Cardiac muscle cell (in vitro differentiated cells and primary cell): ENCODE data around the gene CACNB4. TPM values are rescaled to one million over a fixed set of nuclear protein-coding genes. Genes with fewer than 3 reads are reported as not detected.
"Not testable (repeated sequence)": the region's sequence is repeated elsewhere in the genome, so short reads cannot be mapped to it uniquely, and the experiment has no call there.

Experiments used
- DNase-seq, 2 donors: peaks; one replicate each; pipeline versions ENCODE4 v3.0.0 to v3.0.0-alpha.2; 2010 to 2017; ENCODE audit warnings: low read depth in 1 of 2, low spot score in 1 of 2
- H3K27ac ChIP-seq: fragments of 200-600 bp; sonication (generic); 2 replicates; pipeline ENCODE4 v1.5.1; 2016
- H3K27me3 ChIP-seq: fragments of 200-600 bp; sonication (generic); 2 replicates; pipeline ENCODE4 v1.6.0; 2016; ENCODE audit warnings: control low read depth
- H3K36me3 ChIP-seq: fragments of 200-600 bp; sonication (generic); 2 replicates; pipeline ENCODE4 v1.5.1; 2016; ENCODE audit warnings: control low read depth
- H3K4me1 ChIP-seq: fragments of 200-600 bp; sonication (generic); 2 replicates; pipeline ENCODE4 v1.8.1; 2017; ENCODE audit warnings: low read depth, mild to moderate bottlenecking, mixed run types
- H3K4me3 ChIP-seq: fragments of 200-600 bp; sonication (generic); 2 replicates; pipeline ENCODE4 v1.5.1; 2016; ENCODE audit warnings: mild to moderate bottlenecking
- H3K9me3 ChIP-seq: fragments of 200-600 bp; sonication (generic); 2 replicates; pipeline ENCODE4 v1.5.1; 2017; ENCODE audit warnings: low read depth, mild to moderate bottlenecking, control low read depth
- CTCF ChIP-seq: IDR thresholded peaks from 2 replicates; pipeline ENCODE4 v1.5.1; 2012; ENCODE audit warnings: low read depth, mild to moderate bottlenecking, low read length
- polyA plus RNA-seq: library from polyadenylated mRNA; unstranded; fragments of >200 nt; fragmentation: Nextera tagmentation; extraction: Ambion mirVana; gene quantifications from 2 replicates; pipeline ENCODE4 v1.2.1, GENCODE V29; 2016
- total RNA-seq: library from RNA; depleted of rRNA; stranded (reverse); fragments of >200 nt; gene quantifications from 2 replicates; pipeline ENCODE4 v1.2.3, GENCODE V29; 2016

CACNB4 gene
- total and polyA plus RNA-seq, 2 experiments from 2014 or later = 0.09 to 0.18 TPM

DNA sequence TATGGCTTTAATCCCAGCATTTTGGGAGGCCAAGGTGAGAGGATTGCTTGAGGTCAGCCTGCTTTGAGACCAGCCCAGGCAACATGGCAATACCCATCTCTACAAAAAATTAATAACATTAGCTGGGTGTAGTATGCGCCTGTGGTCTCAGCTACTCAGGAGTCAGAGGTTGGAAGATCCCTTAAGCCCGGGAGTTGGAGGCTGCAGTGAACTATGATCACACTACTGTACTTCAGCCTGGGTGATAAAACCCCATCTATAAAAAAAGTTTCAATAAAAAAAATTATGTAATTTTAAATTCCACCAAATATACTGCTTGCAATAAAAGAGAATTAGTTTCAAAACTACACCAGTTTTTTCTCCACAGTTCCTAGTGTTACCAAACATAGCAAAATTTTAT, 23.3 kb upstream of the CACNB4 start:
- DNase-seq = no peak
- no peak for TF ChIP-seq CTCF
- H3K36me3 ChIP-seq = no peaks in the 10 kb centered on the region
- H3K4me3 ChIP-seq = no peak overlapping the region
- H3K9me3 ChIP-seq = no peaks in the 10 kb centered on the region
- no peaks in the 10 kb centered on the region for H3K4me1 ChIP-seq
- no peaks in the 10 kb centered on the region for H3K27me3 ChIP-seq
- no peak overlapping the region for H3K27ac ChIP-seq

DNA sequence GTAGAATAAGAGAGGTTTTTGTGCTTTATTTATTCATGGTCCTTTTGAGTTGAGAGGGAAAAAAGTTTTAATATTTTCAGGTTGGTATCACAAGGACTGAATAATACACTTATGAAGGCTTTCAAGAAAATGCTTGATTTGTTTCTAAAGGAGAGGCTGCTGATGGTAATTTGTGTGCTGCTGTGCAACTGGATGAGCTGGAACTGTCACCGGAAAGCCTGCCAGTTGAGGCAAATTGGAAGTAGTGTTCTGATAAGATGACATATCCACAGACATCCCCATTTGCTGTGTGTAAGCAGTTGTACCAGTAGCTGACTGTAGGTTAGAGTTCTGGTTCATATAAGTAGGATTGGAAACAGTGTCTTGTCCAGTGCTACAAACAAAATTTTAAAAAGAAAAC, 21.6 kb upstream of the CACNB4 start:
- Histone ChIP-seq H3K27ac (no peak overlapping the region), H3K4me1 (peaks cover 5% of the 10 kb centered on the region), H3K27me3 (no peaks in the 10 kb centered on the region), H3K36me3 (no peaks in the 10 kb centered on the region), H3K9me3 (no peaks in the 10 kb centered on the region), H3K4me3 (no peak overlapping the region)
- TF ChIP-seq CTCF = no peak
- DNase-seq = no peak

GRCh38 chr2:152115952-152116351, 17.1 kb upstream of the CACNB4 start:
- DNase-seq = peak in 1 of 2 donors; percentile 38
- TF ChIP-seq CTCF = peak; percentile 7
- Histone ChIP-seq H3K27ac (no peak overlapping the region), H3K36me3 (no peaks in the 10 kb centered on the region), H3K4me3 (no peak overlapping the region), H3K9me3 (no peaks in the 10 kb centered on the region), H3K27me3 (no peaks in the 10 kb centered on the region), H3K4me1 (peaks cover 5% of the 10 kb centered on the region)

DNA sequence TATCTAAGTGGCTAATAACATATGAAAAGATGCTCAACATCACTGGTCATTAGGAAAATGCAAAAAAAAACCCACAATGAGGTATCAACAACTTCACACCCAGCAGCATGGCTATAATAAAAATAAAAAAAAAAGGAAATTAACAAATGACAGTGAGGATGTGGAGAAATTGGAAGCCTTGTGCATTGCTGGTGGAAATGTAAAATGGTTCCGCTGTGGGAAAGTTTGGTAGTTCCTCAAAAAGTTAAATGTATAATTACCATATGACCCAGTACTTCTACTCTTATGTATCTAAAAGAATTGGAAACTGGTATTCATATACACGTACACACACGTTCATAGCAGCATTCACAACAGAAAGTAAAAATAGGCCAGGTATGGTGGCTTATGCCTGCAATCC, 15.5 kb upstream of the CACNB4 start:
- Histone ChIP-seq H3K4me1 (peaks cover 5% of the 10 kb centered on the region), H3K27ac (no peak overlapping the region)
- TF ChIP-seq CTCF = no peak

DNA sequence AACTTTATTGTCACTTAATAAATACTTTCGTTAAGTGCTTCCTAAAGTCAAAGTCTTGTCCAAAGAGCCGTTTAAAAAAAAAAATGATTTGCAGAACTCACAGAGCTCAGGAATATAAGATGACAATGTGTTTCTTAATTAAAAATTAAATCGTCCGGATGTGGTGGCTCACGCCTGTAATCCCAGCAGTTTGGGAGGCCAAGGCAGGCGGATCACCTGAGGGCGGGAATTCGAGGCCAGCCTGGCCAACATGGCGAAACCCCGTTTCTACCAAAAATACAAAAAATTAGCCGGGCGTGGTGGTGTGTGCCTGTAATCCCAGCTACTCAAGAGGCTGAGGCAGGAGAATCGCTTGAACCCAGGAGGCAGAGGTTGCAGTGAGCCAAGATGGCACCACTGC, 8.3 kb upstream of the CACNB4 start:
- H3K27me3 ChIP-seq, H3K9me3 ChIP-seq, H3K36me3 ChIP-seq, H3K27ac ChIP-seq, DNase-seq, H3K4me3 ChIP-seq, H3K4me1 ChIP-seq: not testable (repeated sequence)

More for the DNA sequence above, 15.5 kb upstream of the CACNB4 start:
- no peaks in the 10 kb centered on the region for H3K36me3 ChIP-seq
- no peaks in the 10 kb centered on the region for H3K9me3 ChIP-seq
- H3K27me3 ChIP-seq = no peaks in the 10 kb centered on the region
- DNase-seq = no peak
- no peak overlapping the region for H3K4me3 ChIP-seq

DNA sequence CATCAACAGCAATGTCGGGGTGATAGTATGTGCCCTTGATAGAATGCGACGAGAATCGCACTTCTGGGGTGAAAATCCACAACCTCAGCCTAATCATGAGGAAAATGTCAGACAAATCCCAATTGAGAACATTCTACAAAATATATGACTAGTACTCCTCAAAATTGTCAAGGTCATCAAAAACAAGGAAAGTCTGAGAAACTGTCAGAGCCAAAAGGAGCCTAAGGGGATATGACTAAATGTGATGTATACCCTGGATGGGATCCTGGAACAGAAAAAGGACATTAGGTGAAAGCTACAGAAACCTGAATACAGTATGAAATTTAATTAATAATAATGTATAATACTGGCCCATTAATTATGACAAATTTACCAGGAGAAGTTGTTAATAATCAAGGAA, 7.6 kb upstream of the CACNB4 start:
- no peak for DNase-seq
- H3K27ac ChIP-seq = no peak overlapping the region
- no peak overlapping the region for H3K4me3 ChIP-seq
- TF ChIP-seq CTCF = no peak
- no peaks in the 10 kb centered on the region for H3K4me1 ChIP-seq
- no peaks in the 10 kb centered on the region for H3K36me3 ChIP-seq
- H3K9me3 ChIP-seq = no peaks in the 10 kb centered on the region
- H3K27me3 ChIP-seq = peaks cover 16% of the 10 kb centered on the region
